ENCODE data around the gene RPL7L1. TPM values are rescaled to one million over a fixed set of nuclear protein-coding genes. Genes with fewer than 3 reads are reported as not detected.

The RPL7L1 gene
- total and polyA plus RNA-seq, 8 donors, result 23.7 to 43.9 (median 36.8) TPM

DNA sequence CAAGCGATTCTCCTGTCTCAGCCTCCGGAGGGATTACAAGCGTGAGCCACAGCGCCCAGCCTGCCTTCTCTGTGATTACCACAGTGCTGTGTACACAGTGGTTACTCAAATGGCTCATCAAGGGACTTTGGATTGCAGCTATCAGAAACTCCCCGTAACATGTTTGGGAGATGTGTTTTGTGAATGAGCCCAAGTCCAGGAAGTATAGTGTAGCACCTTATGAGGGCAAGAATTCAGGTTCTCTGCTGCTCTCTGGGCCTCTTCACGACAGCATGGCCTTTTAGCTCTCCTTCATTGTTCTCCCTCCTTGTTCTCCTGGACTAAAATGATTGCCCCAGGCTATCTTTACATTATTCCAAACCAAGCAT is 34.1 kb upstream of the RPL7L1 start:
- intact Hi-C loops (cut with DNase I), result no loop called here

DNA sequence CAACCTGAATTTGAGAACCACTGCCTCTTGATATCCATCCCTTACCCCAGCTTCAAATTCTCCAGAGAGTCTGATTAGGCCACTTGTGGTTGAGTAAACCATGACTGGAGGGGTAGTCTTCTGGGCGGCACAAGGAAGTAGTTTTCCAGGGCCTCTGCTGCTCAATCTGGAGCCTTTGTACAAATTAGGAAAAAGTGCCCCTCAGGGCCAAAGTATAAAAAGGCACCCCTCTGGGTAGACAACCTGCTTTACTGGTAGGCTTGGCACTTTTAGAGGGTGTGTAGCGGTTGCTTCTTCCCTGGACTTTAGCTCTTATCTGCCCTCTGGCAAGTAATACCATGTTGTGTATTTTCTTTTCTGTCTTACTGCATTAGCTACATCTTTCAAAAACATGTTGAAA is 32.9 kb upstream of the RPL7L1 start:
- FAIRE-seq (no peak), DNase-seq (no peak), ATAC-seq (no peak)
- intact Hi-C loops (cut with DNase I), result no loop called here
- Histone ChIP-seq H3K27me3 (no peaks in the 10 kb centered on the region), H3K36me3 (no peaks in the 10 kb centered on the region), H3K4me1 (no peaks in the 10 kb centered on the region), H3K4me3 (no peak overlapping the region), H3K27ac (no peak overlapping the region), H3K9me3 (no peaks in the 10 kb centered on the region)
- 98% methylated on average over 2 of the region's 2 CpGs for WGBS, 2 donors
- TF ChIP-seq, protein P1, sequence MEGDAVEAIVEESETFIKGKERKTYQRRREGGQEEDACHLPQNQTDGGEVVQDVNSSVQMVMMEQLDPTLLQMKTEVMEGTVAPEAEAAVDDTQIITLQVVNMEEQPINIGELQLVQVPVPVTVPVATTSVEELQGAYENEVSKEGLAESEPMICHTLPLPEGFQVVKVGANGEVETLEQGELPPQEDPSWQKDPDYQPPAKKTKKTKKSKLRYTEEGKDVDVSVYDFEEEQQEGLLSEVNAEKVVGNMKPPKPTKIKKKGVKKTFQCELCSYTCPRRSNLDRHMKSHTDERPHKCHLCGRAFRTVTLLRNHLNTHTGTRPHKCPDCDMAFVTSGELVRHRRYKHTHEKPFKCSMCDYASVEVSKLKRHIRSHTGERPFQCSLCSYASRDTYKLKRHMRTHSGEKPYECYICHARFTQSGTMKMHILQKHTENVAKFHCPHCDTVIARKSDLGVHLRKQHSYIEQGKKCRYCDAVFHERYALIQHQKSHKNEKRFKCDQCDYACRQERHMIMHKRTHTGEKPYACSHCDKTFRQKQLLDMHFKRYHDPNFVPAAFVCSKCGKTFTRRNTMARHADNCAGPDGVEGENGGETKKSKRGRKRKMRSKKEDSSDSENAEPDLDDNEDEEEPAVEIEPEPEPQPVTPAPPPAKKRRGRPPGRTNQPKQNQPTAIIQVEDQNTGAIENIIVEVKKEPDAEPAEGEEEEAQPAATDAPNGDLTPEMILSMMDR (IDR thresholded peaks at IDR 0.05), result no peak

More for the DNA sequence above, 34.1 kb upstream of the RPL7L1 start:
- TF ChIP-seq, protein P1 (IDR thresholded peaks at IDR 0.05), result no peak
- FAIRE-seq, result no peak
- DNase-seq, result no peak
- Histone ChIP-seq H3K27me3 (no peaks in the 10 kb centered on the region), H3K4me3 (no peak overlapping the region), H3K9me3 (no peaks in the 10 kb centered on the region), H3K4me1 (no peaks in the 10 kb centered on the region), H3K36me3 (no peaks in the 10 kb centered on the region), H3K27ac (no peak overlapping the region)
- ATAC-seq, result peak in 2 of 4 donors; percentile 46 to 52
- 91 to 93% methylated on average over 6 of the region's 6 CpGs for WGBS, 2 donors

DNA sequence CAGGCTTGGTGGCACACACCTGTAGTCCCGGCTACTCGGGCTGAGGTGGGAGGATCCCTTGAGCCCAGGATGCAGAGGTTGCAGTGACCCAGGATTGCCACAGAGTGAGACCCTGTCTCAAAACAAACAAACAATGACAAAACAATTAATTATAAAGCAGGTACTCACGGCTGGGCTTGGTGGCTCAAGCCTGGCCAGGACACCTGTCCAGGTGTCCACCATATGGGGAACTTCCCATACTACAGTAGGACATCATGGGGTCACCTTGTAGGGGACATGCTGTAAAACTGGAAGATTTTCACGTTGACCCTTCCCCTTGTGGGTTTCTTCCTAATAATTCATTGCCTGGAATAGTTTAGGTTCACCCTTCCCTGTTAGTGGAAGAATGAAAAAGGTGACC is 30.7 kb upstream of the RPL7L1 start:
- FAIRE-seq, result no peak
- Histone ChIP-seq H3K36me3 (peaks cover 0 to 18% (median 0%) of the 10 kb centered on the region in 3 donors), H3K27me3 (no peaks in the 10 kb centered on the region), H3K4me3 (no peak overlapping the region), H3K4me1 (no peaks in the 10 kb centered on the region), H3K9me3 (no peaks in the 10 kb centered on the region), H3K27ac (no peak overlapping the region)
- ATAC-seq, result peak in 3 of 4 donors; percentile 29 to 65 (median 65)
- TF ChIP-seq, protein P1 (IDR thresholded peaks at IDR 0.05), result no peak
- DNase-seq, result no peak
- intact Hi-C loops (cut with DNase I), result no loop called here
- 46 to 64% methylated on average over 4 of the region's 4 CpGs for WGBS, 2 donors

DNA sequence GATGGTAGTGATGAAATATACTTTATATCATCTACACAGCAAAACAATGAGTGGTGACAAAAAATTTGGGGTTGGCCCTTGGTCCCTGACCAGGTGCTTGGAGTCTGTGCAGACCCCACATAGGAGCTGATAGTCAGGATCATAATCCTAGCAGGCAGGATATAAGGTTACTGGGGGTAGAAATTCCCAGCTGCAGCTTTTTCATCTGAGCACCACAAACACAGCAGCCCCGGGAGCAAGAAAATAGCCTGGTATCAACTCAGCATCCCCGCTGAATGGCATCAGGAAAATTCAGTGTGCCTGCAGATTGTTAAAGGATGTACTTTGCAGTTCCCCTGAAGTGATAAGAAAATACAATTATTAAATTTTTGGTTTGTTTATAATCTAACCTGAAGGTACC is 27.8 kb upstream of the RPL7L1 start:
- intact Hi-C loops (cut with DNase I), result no loop called here
- no peak overlapping the region for H3K27ac ChIP-seq
- no peak for ATAC-seq
- no peak for DNase-seq
- H3K4me3 ChIP-seq, result no peak overlapping the region
- 95 to 100% methylated on average over 2 of the region's 2 CpGs for WGBS, 2 donors
- H3K36me3 ChIP-seq, result peaks cover 2 to 42% (median 5%) of the 10 kb centered on the region in 3 donors
- FAIRE-seq, result no peak
- TF ChIP-seq, protein P1 (IDR thresholded peaks at IDR 0.05), result no peak
- H3K27me3 ChIP-seq, result no peaks in the 10 kb centered on the region
- no peaks in the 10 kb centered on the region for H3K4me1 ChIP-seq
- H3K9me3 ChIP-seq, result no peaks in the 10 kb centered on the region

DNA sequence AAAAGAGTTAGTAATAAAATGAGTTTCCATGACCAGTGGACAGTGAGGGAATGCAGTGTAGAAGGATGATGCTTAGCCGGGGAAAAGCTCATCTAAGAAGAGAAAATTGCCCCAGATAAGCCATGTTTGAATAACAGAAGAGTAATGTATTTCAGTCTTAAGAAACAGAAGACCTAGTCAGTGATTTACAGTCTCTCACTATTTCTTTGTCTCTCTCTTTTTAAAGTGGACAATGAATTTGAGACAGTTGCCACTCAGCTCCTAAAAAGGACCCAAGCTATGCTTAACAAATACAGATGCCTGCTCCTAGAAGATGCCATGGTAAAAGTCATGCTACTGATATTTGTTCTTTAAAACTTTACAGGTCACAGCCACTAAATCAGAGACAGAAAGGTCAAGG is 19.4 kb upstream of the RPL7L1 start:
- WGBS, 2 donors, result 94 to 97% methylated on average over 1 of the region's 1 CpG
- TF ChIP-seq, protein P1 (IDR thresholded peaks at IDR 0.05), result no peak
- DNase-seq (no peak), ATAC-seq (no peak), FAIRE-seq (no peak)
- Histone ChIP-seq H3K36me3 (peaks cover 11 to 94% (median 35%) of the 10 kb centered on the region in 3 donors), H3K27me3 (no peaks in the 10 kb centered on the region), H3K4me3 (no peak overlapping the region), H3K4me1 (no peaks in the 10 kb centered on the region), H3K27ac (no peak overlapping the region), H3K9me3 (no peaks in the 10 kb centered on the region)
- intact Hi-C loops (cut with DNase I), result no loop called here
